CD14-positive monocyte (primary cell): ENCODE results near the gene TNPO1. TPM values are rescaled to one million over a fixed set of nuclear protein-coding genes. Genes with fewer than 3 reads are reported as not detected.

Source experiments
- DNase-seq, 3 donors: peaks; one replicate each; pipeline ENCODE4 v3.0.0-alpha.2; 2011 to 2022
- H2AFZ ChIP-seq: 2 replicates; pipeline ENCODE4 v1.6.0; 2012; ENCODE audit warnings: mild to moderate bottlenecking, low read depth, low read length, inconsistent platforms; ENCODE audit not compliant: insufficient read depth, poor library complexity, severe bottlenecking
- H3K27ac ChIP-seq, 2 donors: 1 replicate in 1 of 2; 2 replicates in 1 of 2; pipeline ENCODE4 v1.5.1; 2012 to 2013; ENCODE audit warnings: low read length in 2 of 2, control low read depth in 1 of 2, inconsistent platforms in 1 of 2, low read depth in 1 of 2, mild to moderate bottlenecking in 1 of 2
- H3K27me3 ChIP-seq, 2 donors: one replicate each; pipeline versions ENCODE4 v1.6.0 to v1.6.1; 2011 to 2013; ENCODE audit warnings: low read length in 2 of 2; ENCODE audit not compliant: control insufficient read depth in 2 of 2, insufficient read depth in 2 of 2
- H3K36me3 ChIP-seq, 2 donors: replicated peaks in 1 of 2; 1 replicate in 1 of 2; 2 replicates in 1 of 2; pipeline versions ENCODE4 v1.5.1 to v1.6.1; 2012 to 2013; ENCODE audit warnings: low read length in 2 of 2, control low read depth in 1 of 2, inconsistent platforms in 1 of 2, mild to moderate bottlenecking in 1 of 2; ENCODE audit not compliant: insufficient read depth in 2 of 2, control insufficient read depth in 1 of 2
- H3K4me1 ChIP-seq, 2 donors: 1 replicate in 1 of 2; 2 replicates in 1 of 2; pipeline versions ENCODE4 v1.5.1 to v1.6.1; 2012 to 2013; ENCODE audit warnings: low read length in 2 of 2, control low read depth in 1 of 2, inconsistent platforms in 1 of 2, mild to moderate bottlenecking in 1 of 2, moderate library complexity in 1 of 2; ENCODE audit not compliant: insufficient read depth in 2 of 2, control insufficient read depth in 1 of 2
- H3K4me2 ChIP-seq: replicated peaks from 2 replicates; pipeline ENCODE3; 2012; ENCODE audit warnings: low read length, moderate library complexity, mild to moderate bottlenecking; ENCODE audit not compliant: poor library complexity, severe bottlenecking; ENCODE audit errors: extremely low read depth
- H3K4me3 ChIP-seq, 3 experiments: fragments of 200-600 bp in 1 of 3; sonication (generic) in 1 of 3; replicated peaks in 1 of 3; 1 replicate in 2 of 3; 2 replicates in 1 of 3; pipeline ENCODE4 v1.5.1; 2011 to 2013; ENCODE audit warnings: low read length in 3 of 3, mild to moderate bottlenecking in 3 of 3, control low read depth in 2 of 3, low read depth in 2 of 3, inconsistent platforms in 1 of 3, moderate library complexity in 1 of 3
- H3K79me2 ChIP-seq: 2 replicates; pipeline ENCODE4 v1.6.0; 2012; ENCODE audit warnings: mild to moderate bottlenecking, control low read depth, inconsistent platforms, low read length, moderate library complexity; ENCODE audit not compliant: insufficient read depth
- H3K9ac ChIP-seq: 2 replicates; pipeline ENCODE4 v1.6.0; 2017; ENCODE audit warnings: low read length, mild to moderate bottlenecking; ENCODE audit not compliant: insufficient read depth, poor library complexity, severe bottlenecking
- H3K9me3 ChIP-seq, 2 donors: replicated peaks in 1 of 2; 1 replicate in 1 of 2; 2 replicates in 1 of 2; pipeline versions ENCODE4 v1.5.1 to v1.6.1; 2012 to 2013; ENCODE audit warnings: low read length in 2 of 2, control low read depth in 1 of 2; ENCODE audit not compliant: control insufficient read depth in 1 of 2, insufficient read depth in 1 of 2
- H4K20me1 ChIP-seq: 2 replicates; pipeline ENCODE4 v1.6.0; 2012; ENCODE audit warnings: mild to moderate bottlenecking, low read length, control low read depth, moderate library complexity; ENCODE audit not compliant: insufficient read depth
- H3K27ac Mint-ChIP-seq, 7 donors: one replicate each; pipeline ENCODE4 v1.8.0; 2020; ENCODE audit warnings: mild to moderate bottlenecking in 7 of 7, mixed read lengths in 7 of 7, moderate library complexity in 6 of 7, inconsistent platforms in 2 of 7
- H3K27me3 Mint-ChIP-seq, 3 donors: one replicate each; pipeline ENCODE4 v1.8.0; 2021 to 2022; ENCODE audit warnings: low read depth in 3 of 3, mild to moderate bottlenecking in 3 of 3, mixed read lengths in 3 of 3, moderate library complexity in 3 of 3, inconsistent platforms in 1 of 3
- H3K36me3 Mint-ChIP-seq, 2 donors: one replicate each; pipeline ENCODE4 v1.8.0; 2020; ENCODE audit warnings: mixed read lengths in 2 of 2, inconsistent platforms in 1 of 2, mild to moderate bottlenecking in 1 of 2
- H3K4me1 Mint-ChIP-seq: one replicate; pipeline ENCODE4 v1.8.0; 2020; ENCODE audit warnings: mild to moderate bottlenecking, mixed read lengths
- H3K4me3 Mint-ChIP-seq, 2 donors: one replicate each; pipeline ENCODE4 v1.8.0; 2020; ENCODE audit warnings: mild to moderate bottlenecking in 2 of 2, mixed read lengths in 2 of 2, moderate library complexity in 1 of 2
- H3K9me3 Mint-ChIP-seq, 7 donors: one replicate each; pipeline ENCODE4 v1.8.0; 2020 to 2022; ENCODE audit warnings: mixed read lengths in 7 of 7, mild to moderate bottlenecking in 6 of 7, moderate library complexity in 6 of 7, inconsistent platforms in 2 of 7
- WGBS: methylation state at CpG from one replicate; pipeline ENCODE4 v1.1.5; 2013; ENCODE audit warnings: missing lambda C conversion rate; ENCODE audit not compliant: insufficient coverage; 5-methylcytosine and 5-hydroxymethylcytosine counted together
- intact Hi-C, 2 donors: fragments of 100-400 bp; cut with micrococcal nuclease; formaldehyde crosslinking; loops; one replicate each; pipeline versions ENCODE4 v1.15.0 to v1.15.1; 2023
- polyA plus RNA-seq, 3 donors: library from polyadenylated mRNA; depleted of rRNA in 1 of 3; unstranded in 2 of 3; stranded (reverse) in 1 of 3; fragments of 300-500 nt in 2 of 3; fragments of >200 nt in 1 of 3; fragmentation: Illumina TruSeq in 2 of 3; gene quantifications; 1 replicate in 2 of 3; 2 replicates in 1 of 3; pipeline ENCODE4 v1.2.3, GENCODE V29; 2012 to 2021
- TF ChIP-seq, protein P1 (sequence below): fragments of 200-600 bp; IDR thresholded peaks from one replicate; pipeline ENCODE4 v1.8.0; 2022; ENCODE audit warnings: antibody characterized with exemption, mild to moderate bottlenecking

Gene TNPO1
- polyA plus RNA-seq, 3 donors: 9.3 to 28.1 (median 26.3) TPM

DNA sequence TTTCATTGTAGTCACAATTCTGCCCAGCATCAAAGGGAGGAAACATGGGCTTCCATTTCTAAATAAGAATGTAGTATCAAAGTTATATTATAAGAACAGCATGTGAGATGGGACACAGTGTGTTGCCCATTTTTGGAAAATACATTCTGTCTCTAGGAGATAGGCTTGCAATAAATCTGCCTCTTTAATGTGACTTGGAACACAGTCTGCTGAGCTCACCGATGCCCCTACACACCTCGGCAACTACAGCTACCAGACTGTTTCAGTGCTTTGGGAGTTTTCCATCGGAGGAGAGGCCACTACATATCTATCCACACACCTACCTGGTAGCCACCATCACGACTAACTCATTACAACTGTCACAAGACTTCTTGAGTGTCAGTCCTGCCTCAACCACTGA is 120.4 kb downstream of the TNPO1 start:
- H3K9me3 Mint-ChIP-seq: peaks cover 2 to 19% (median 9%) of the 10 kb centered on the region in 7 donors
- H3K36me3 ChIP-seq: no peaks in the 10 kb centered on the region

DNA sequence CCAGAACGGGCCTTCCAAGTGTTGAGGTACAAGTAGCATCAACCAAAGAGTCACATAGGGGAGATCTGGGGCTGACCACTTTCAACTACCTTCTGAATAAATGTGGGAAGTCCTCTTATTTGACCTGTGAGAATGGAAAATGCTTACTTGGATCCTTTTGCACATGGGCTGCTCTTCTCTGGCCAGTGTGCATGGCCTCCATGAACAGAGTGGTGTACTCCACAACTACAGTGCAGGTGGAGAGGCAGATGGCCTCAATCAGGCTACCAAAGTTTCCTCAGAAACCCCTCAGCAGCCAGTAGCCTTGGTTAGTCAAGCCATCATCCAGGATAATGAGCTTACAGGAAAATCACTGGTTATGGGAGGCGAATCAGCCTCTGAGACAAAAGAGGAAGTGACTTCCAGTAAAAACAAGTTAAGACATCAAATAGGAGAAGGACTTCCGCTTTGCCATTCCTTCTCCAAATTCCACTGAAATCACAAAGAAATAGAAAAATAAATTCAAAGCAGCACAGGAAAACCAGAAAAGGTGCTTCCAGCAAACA is 121.1 kb downstream of the TNPO1 start:
- no peaks in the 10 kb centered on the region for H3K79me2 ChIP-seq
- TF ChIP-seq, protein P1, sequence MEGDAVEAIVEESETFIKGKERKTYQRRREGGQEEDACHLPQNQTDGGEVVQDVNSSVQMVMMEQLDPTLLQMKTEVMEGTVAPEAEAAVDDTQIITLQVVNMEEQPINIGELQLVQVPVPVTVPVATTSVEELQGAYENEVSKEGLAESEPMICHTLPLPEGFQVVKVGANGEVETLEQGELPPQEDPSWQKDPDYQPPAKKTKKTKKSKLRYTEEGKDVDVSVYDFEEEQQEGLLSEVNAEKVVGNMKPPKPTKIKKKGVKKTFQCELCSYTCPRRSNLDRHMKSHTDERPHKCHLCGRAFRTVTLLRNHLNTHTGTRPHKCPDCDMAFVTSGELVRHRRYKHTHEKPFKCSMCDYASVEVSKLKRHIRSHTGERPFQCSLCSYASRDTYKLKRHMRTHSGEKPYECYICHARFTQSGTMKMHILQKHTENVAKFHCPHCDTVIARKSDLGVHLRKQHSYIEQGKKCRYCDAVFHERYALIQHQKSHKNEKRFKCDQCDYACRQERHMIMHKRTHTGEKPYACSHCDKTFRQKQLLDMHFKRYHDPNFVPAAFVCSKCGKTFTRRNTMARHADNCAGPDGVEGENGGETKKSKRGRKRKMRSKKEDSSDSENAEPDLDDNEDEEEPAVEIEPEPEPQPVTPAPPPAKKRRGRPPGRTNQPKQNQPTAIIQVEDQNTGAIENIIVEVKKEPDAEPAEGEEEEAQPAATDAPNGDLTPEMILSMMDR: no peak
- peak overlapping the region in 1 of 3 experiments; percentile 43 for H3K4me3 ChIP-seq
- peaks cover 0 to 6% of the 10 kb centered on the region in 2 donors for H3K9me3 ChIP-seq
- H3K36me3 Mint-ChIP-seq: no peaks in the 10 kb centered on the region
- WGBS: 0% methylated on average over 1 of the region's 3 CpGs
- peaks cover 38% of the 10 kb centered on the region for H3K4me1 Mint-ChIP-seq
- peak overlapping the region; percentile 57 for H3K4me2 ChIP-seq
- intact Hi-C loops: no loop called here
- H3K27me3 Mint-ChIP-seq: peaks cover 0 to 4% (median 2%) of the 10 kb centered on the region in 3 donors
- H3K36me3 ChIP-seq: no peaks in the 10 kb centered on the region
- H3K9me3 Mint-ChIP-seq: peaks cover 0 to 19% (median 8%) of the 10 kb centered on the region in 7 donors
- H3K27ac Mint-ChIP-seq: peak overlapping the region in 6 of 7 donors; percentile 46 to 89 (median 66)
- DNase-seq: peak; percentile 40 to 78 (median 66)
- peak overlapping the region in 1 of 2 donors; percentile 12 for H3K27ac ChIP-seq
- no peak overlapping the region for H2AFZ ChIP-seq
- no peak overlapping the region for H3K9ac ChIP-seq
- H3K4me1 ChIP-seq: peaks cover 25 to 42% of the 10 kb centered on the region in 2 donors
- H3K4me3 Mint-ChIP-seq: peak overlapping the region in 1 of 2 donors; percentile 58
- no peaks in the 10 kb centered on the region for H3K27me3 ChIP-seq
- H4K20me1 ChIP-seq: no peaks in the 10 kb centered on the region

More for the DNA sequence above, 120.4 kb downstream of the TNPO1 start:
- Histone ChIP-seq H4K20me1 (no peaks in the 10 kb centered on the region), H3K27me3 (no peaks in the 10 kb centered on the region), H3K9me3 (peaks cover 0 to 6% of the 10 kb centered on the region in 2 donors), H3K4me2 (no peak overlapping the region), H3K27ac (no peak overlapping the region), H3K79me2 (no peaks in the 10 kb centered on the region), H3K4me3 (no peak overlapping the region), H2AFZ (no peak overlapping the region), H3K9ac (no peak overlapping the region), H3K4me1 (peaks cover 25 to 42% of the 10 kb centered on the region in 2 donors)
- H3K4me1 Mint-ChIP-seq: peaks cover 38% of the 10 kb centered on the region
- no peak overlapping the region for H3K4me3 Mint-ChIP-seq
- intact Hi-C loops: no loop called here
- TF ChIP-seq, protein P1: no peak
- peaks cover 2 to 4% (median 2%) of the 10 kb centered on the region in 3 donors for H3K27me3 Mint-ChIP-seq
- WGBS: no CpG with 5 or more reads among the region's 4 CpGs
- H3K36me3 Mint-ChIP-seq: no peaks in the 10 kb centered on the region
- DNase-seq: no peak
- no peak overlapping the region for H3K27ac Mint-ChIP-seq
